ENCODE results near the gene PLGRKT. TPM values are rescaled to one million over a fixed set of nuclear protein-coding genes. Genes with fewer than 3 reads are reported as not detected.

PLGRKT gene
- total RNA-seq, 2 donors from 2014 or later, result 21.0 to 31.1 TPM

- no peak overlapping the region for H3K4me3 Mint-ChIP-seq
- Histone ChIP-seq H3K4me3 (ENCODE audit: low read length) (no peak overlapping the region), H3K4me1 (ENCODE audit: control insufficient read depth, insufficient read depth, low read length) (no peaks in the 10 kb centered on the region), H3K9me3 (ENCODE audit: control insufficient read depth, low read length) (peaks cover 30% of the 10 kb centered on the region), H3K27me3 (ENCODE audit: control insufficient read depth, insufficient read depth, low read length, poor library complexity, severe bottlenecking) (no peaks in the 10 kb centered on the region), H3K9ac (ENCODE audit: extremely low read depth, low read length, poor library complexity, severe bottlenecking) (no peak overlapping the region), H3K36me3 (ENCODE audit: control insufficient read depth, insufficient read depth, low read length) (peaks cover 24% of the 10 kb centered on the region), H3K27ac (ENCODE audit: low read depth, low read length) (no peak overlapping the region)
- H3K27ac Mint-ChIP-seq, result no peak overlapping the region
- TF ChIP-seq CTCF (conservative IDR thresholded peaks at IDR 0.05), result peak; percentile 52
- DNase-seq, result no peak
- no peaks in the 10 kb centered on the region for H3K27me3 Mint-ChIP-seq (ENCODE audit: insufficient read depth)
- WGBS, 2 experiments (ENCODE audit: insufficient coverage in 1 of 2, insufficient read length in 1 of 2), result 62 to 86% methylated on average over 2 to 3 of the region's 3 CpGs
- H3K9me3 Mint-ChIP-seq, result peaks cover 41% of the 10 kb centered on the region
- H3K4me1 Mint-ChIP-seq, result no peaks in the 10 kb centered on the region
- H3K36me3 Mint-ChIP-seq (ENCODE audit: low read depth), result peaks cover 51% of the 10 kb centered on the region
Measured at GRCh38 chr9:5430912-5431311, 6.8 kb downstream of the PLGRKT start.

- Histone ChIP-seq H3K9me3 (ENCODE audit: control insufficient read depth, low read length) (peaks cover 21% of the 10 kb centered on the region), H3K9ac (ENCODE audit: extremely low read depth, low read length, poor library complexity, severe bottlenecking) (no peak overlapping the region), H3K4me1 (ENCODE audit: control insufficient read depth, insufficient read depth, low read length) (no peaks in the 10 kb centered on the region), H3K27ac (ENCODE audit: low read depth, low read length) (no peak overlapping the region), H3K27me3 (ENCODE audit: control insufficient read depth, insufficient read depth, low read length, poor library complexity, severe bottlenecking) (no peaks in the 10 kb centered on the region), H3K36me3 (ENCODE audit: control insufficient read depth, insufficient read depth, low read length) (peaks cover 17% of the 10 kb centered on the region), H3K4me3 (ENCODE audit: low read length) (no peak overlapping the region)
- H3K36me3 Mint-ChIP-seq (ENCODE audit: low read depth), result peaks cover 42% of the 10 kb centered on the region
- no peak for TF ChIP-seq CTCF (conservative IDR thresholded peaks at IDR 0.05)
- H3K27ac Mint-ChIP-seq, result no peak overlapping the region
- H3K4me3 Mint-ChIP-seq, result no peak overlapping the region
- 94 to 99% methylated on average over 9 to 10 of the region's 10 CpGs for WGBS, 2 experiments (ENCODE audit: insufficient coverage in 1 of 2, insufficient read length in 1 of 2)
- H3K4me1 Mint-ChIP-seq, result no peaks in the 10 kb centered on the region
- no peak for DNase-seq
- H3K27me3 Mint-ChIP-seq (ENCODE audit: insufficient read depth), result no peaks in the 10 kb centered on the region
- peaks cover 33% of the 10 kb centered on the region for H3K9me3 Mint-ChIP-seq
Measured at GRCh38 chr9:5429873-5430564, 7.7 kb downstream of the PLGRKT start.

GRCh38 chr9:5428794-5429528, 8.8 kb downstream of the PLGRKT start:
- Mint-ChIP-seq H3K4me3 (no peak overlapping the region), H3K27ac (no peak overlapping the region), H3K27me3 (ENCODE audit: insufficient read depth) (no peaks in the 10 kb centered on the region), H3K36me3 (ENCODE audit: low read depth) (peaks cover 36% of the 10 kb centered on the region), H3K4me1 (no peaks in the 10 kb centered on the region), H3K9me3 (peaks cover 27% of the 10 kb centered on the region)
- no peak for TF ChIP-seq CTCF (conservative IDR thresholded peaks at IDR 0.05)
- 91 to 100% methylated on average over 1 to 2 of the region's 2 CpGs for WGBS, 2 experiments (ENCODE audit: insufficient coverage in 1 of 2, insufficient read length in 1 of 2)
- no peak overlapping the region for H3K27ac ChIP-seq (ENCODE audit: low read depth, low read length)
- no peaks in the 10 kb centered on the region for H3K27me3 ChIP-seq (ENCODE audit: control insufficient read depth, insufficient read depth, low read length, poor library complexity, severe bottlenecking)
- DNase-seq, result no peak
- peaks cover 21% of the 10 kb centered on the region for H3K9me3 ChIP-seq (ENCODE audit: control insufficient read depth, low read length)
- no peaks in the 10 kb centered on the region for H3K4me1 ChIP-seq (ENCODE audit: control insufficient read depth, insufficient read depth, low read length)
- no peak overlapping the region for H3K9ac ChIP-seq (ENCODE audit: extremely low read depth, low read length, poor library complexity, severe bottlenecking)
- H3K4me3 ChIP-seq (ENCODE audit: low read length), result no peak overlapping the region
- H3K36me3 ChIP-seq (ENCODE audit: control insufficient read depth, insufficient read depth, low read length), result peaks cover 17% of the 10 kb centered on the region

All from endodermal cell (in vitro differentiated cells).